Measurements from ENCODE around the gene PPL.
"Not testable (repeated sequence)": the region's sequence is repeated elsewhere in the genome, so short reads cannot be mapped to it uniquely, and the experiment has no call there.

The PPL gene

GRCh38 chr16:4958510-4959438 is 21.8 kb upstream of the PPL start:
- DNase-seq = no peak

DNA sequence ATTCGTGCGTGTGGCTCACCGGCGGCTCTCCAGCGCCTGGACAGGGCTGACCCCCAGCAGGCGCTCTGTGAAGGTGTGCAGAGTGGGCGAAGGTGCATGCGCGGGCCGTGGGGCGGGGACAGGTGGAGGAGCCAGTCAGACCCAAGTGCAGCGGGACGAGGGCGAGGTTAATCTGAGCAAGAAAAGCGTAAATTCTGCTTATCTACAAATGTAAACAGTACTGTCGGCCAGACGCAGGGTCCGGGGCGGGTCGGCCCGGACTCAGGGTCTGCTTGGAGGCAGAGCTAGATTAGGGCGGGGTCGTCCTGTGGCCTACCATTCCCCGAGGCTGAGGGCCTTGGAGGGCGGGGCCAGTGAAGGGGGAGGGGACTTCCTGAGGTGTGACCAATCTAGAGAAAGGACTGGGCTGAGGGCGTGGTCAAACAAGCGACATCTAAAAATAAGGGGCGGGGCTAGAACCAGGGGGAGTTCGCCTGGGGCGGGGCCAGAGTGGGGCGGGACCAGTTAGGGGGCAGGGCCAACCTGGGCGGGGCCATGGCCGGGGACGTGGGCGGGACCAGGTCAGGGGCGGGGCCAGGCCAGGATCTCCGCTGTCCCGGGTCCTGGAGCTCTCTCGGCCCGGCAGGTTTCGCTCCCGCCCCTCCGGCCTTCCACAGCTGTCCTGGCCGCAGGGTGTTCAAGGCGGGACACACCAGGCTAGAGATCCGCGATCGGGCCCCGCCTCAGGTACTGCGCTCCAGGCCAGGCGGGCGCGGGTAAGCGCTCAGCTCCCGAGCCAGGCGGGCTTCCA is 21.0 kb upstream of the PPL start, which contains the start of gene SEC14L5:
TSS of gene SEC14L5 (plus strand) at position 611 of the 790 bp plus-strand sequence. CDS start 994 bp downstream, outside the sequence.
- DNase-seq = peak; percentile 92

GRCh38 chr16:4957420-4957719 is 20.4 kb upstream of the PPL start:
- no peak for DNase-seq

GRCh38 chr16:4954714-4955113 is 17.8 kb upstream of the PPL start:
- no peak for DNase-seq

- DNase-seq = not testable (repeated sequence)
Observed at GRCh38 chr16:4951583-4951982, 14.6 kb upstream of the PPL start.

DNA sequence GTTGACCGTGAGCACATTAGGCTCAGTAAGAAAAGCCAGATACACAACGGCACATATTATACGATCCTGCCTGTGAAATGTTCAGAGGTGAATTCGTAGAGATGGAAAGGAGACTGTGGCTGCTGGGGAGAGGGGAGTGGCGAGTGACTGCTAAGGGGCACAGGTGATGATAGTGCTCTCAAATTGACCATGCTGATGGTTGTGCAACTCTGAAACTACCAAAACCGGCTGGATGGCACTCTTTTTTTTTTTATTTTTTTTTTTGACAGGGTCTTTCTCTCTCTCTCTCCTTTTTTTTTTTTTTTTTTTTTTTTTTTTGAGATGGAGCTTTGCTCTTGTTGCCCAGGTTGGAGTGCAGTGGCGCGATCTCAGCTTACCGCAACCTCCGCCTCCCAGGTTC is 13.0 kb upstream of the PPL start:
- DNase-seq = no peak

DNA sequence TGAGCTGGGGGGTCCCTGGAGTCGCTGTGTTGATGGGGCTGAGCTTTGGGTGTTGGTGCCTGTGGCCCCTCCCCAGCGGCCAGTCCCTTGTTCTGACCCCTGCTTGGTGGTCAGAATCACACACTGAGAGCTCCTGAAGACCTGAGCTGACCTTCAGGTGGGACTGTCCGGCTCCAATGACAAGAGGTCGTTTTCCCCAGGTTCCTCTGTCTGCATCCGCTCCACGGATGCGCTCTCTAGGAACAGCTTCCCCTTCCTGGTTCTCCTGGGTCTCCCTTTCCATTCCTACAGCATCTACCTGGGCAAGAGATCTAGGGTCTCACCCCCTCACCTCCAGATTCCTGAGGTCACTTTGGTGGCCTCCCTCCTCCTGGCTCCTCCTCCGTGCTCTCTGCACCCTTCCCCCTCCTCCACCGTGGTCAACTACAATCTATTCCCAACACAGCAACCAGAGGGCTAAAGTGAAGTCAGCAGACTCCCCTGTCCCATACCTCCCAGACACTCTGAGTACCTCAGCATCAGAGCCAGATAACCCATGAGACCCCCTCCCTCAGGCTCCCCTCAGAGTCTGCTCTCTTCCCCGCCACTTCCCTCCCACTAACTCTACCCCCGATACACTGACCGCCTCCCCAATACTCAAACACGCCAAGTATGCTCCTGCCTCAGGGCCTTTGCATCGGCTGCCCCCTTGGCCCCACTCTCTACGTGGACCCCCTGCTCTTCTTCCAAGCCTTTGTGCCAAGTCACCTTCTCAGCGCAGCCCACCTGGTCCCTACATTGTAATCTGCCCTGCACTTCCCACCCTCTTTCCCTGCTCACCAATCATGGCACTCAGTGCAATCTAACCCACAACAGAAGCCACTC is 12.2 kb upstream of the PPL start:
- no peak for DNase-seq

DNA sequence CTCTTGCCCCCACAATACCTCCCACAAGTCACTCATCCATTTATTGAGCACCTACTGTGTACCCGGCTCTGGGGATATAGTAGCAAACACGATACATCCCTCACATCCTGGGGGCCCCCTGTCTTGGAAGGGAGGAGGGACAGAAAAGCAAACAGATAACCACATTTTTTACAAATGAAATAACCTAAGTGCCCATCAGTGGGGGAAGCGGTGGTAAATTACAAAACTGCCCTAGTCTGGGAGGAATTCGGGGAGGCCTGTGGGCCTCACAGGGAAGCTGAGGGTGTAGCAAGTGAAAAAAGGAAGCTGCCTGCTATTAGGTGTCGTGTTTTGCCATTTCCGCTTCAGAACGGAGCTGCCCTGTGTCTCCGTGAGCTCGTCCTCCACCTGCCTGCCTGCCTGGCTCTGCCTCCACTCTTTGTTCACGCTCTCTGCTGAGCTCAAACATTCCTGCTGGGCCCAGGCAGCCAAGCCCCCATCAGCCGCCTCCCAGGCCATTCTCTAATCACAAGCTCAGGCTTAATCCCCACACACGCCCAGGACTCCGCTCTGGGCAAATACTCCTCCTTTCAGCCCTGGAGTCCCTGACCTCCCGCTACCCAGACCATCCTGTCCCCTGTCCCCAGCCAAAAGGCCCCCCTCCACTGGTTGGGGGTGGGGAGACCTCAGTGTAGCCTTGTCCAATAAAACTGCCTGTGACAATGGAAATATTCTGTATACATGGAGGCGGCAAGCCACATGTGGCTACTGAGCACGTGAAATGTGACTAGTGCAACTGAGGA is 11.0 kb upstream of the PPL start:
- DNase-seq = peak; percentile 83

DNA sequence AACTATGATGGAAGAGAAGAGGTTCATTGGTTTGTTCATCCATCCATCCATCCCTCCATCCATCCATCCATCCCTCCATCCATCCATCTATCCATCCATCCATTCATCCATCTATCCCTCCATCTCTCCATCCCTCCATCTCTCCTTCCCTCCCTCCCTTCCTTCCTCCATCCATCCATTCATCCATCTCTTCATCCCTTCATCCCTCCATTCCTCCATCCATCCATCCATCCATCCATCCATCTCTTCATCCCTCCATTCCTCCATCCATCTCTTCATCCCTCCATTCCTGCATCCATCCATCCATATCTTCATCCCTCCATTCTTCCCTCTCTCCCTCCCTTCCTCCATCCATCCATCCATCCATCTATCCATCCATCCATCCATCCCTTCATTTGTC is 10.0 kb upstream of the PPL start:
- no peak for DNase-seq

DNA sequence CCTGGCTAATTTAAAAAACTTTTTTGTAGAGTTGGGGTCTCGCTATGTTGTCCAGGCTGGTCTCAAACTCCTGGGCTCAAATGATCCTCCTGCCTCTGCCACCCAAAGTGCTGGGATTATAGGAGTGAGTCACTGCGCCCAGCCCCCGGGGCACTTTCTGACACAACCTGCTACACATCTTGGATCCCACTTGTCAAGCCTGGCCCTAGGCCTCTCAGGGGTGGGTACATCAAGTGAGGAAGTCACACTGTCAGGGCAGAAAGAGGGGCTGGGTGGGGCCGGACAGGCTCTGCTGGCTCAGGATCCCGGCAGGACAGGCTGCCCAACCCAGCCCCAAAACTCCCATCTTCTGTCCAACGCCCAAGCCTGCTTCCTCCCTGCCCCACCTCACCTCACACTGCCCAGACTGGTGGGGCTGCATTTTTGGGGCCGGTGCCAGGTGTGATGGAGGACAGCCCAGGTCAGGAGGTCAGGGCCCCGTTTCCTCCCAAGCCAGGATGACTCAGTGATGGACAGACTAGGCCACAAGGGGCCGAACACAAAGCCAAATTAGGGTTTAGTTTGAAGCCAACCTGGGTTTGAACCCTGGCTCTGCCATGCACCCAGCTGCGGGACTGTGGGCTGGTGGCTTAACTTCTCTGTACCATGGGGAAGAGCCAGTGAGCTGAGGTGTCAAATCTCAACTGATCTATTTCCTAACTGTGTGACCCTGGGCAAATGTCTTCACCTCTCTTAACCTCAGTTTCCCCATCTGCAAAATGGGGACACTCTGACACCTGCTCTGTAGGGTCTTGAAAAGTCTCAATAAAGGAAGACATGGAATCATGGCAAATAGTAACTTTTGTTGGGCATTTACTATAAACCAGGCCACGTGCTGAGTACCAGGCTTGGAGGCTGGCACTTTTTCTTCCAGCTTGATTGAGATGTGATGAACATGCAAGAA is 8.9 kb upstream of the PPL start:
- no peak for DNase-seq

DNA sequence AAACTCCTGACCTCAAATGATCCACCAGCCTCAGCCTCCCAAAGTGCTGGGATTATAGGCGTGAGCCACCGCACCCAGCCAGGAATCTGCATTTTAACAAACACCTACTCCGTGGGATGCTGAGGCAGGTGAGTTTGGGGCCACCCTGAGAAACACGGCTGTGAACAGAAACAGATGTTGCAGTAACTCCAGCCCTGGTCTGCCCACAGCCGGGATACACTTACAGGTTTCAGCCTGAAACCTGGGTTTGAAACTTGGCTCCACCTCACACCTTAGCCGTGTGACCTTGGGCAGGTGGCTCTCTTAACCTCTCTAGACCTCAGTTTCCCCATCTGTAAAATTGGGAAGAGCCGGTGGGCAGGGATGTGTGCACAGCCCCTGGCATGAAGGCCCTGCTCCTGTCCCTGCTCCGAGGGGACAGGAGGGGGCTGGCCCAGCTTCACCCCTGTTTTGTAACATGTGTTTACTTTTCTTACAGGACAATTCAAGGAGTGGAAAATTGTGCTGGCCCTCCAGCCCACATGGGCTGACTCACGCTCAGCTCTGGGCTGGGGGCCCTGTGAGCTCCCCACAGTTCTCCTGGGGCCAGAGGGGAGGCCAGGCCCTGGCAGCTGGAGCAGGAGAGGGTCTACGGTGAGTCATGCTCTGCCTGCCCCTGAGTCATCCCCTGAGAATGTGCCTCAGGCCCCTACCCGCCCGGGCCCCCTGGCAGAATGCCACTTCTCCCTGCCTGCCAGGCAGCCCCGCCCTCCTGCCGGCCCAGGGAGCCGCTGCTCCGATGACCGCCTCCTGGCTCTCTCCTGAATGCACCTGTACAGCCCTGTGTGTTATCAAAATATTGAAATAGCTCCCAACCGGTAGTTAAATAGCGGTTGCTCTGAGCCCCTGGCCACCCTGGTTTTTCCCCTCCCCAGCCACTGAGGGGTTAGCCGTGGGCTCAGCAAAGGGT is 7.7 kb upstream of the PPL start:
- DNase-seq = peak; percentile 95

- DNase-seq = no peak
Observed at GRCh38 chr16:4942481-4942880, 5.5 kb upstream of the PPL start.

- DNase-seq = no peak
Observed at GRCh38 chr16:4940719-4941118, 3.8 kb upstream of the PPL start.

DNA sequence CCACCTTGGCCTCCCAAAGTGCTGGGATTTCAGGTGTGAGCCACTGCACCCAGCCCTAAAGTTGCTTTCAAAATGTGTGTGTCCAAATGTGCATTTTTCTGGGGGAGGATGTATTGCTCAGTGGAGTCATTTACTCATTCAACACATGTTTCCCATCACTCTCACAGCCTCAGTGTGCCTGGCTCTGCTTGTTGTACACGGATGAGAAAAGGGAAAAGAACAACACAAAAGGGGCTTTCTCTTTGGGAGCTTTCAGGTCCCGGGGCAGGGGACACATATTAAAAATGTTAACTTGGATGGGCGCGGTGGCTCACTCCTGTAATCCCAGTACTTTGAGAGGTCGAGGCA is 1.7 kb upstream of the PPL start:
- DNase-seq = no peak

DNA sequence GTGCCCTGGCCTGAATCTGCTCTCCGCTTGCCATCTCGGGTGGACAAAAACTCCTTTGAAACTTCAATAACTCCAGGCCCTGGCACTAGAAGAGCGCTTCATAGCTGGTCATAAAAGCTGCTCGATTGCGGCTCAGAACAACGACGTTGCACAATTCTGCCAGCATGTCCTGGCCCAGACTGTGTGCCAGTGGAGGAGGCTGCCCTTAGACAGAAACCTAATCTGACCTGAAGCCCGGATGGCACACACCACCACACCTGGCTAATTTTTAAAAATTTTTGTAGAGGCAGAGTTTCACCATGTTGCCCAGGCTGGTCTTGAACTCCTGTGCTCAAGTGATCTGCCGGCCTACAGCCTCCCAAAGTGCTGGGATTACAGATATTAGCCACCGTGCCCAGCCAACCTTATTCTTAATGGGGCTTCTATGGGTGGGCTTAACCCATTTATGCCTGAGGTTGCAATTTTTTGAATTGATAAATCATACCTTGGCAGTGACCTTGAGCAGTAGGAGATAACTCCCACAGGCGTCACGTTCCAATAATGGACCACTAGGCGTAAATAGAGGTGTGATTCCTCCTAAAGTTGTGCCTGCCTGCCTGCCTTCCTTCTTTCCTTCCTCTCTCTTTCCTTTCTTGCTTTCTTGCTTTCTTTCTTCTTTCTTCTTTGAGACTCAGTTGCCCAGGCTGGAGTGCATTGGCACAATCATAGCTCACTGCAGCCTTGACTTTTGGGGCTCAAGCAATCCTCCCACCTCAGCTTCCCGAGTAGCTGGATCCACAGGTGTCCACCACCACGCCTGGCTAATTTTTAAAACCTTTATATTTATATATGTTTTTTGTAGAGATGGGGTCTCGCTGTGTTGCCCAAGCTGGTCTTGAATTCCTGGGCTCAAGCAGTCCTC is 1.1 kb upstream of the PPL start:
- no peak for DNase-seq

GRCh38 chr16:4936181-4936990 is 562 bp downstream of the PPL start:
- no peak for DNase-seq

DNA sequence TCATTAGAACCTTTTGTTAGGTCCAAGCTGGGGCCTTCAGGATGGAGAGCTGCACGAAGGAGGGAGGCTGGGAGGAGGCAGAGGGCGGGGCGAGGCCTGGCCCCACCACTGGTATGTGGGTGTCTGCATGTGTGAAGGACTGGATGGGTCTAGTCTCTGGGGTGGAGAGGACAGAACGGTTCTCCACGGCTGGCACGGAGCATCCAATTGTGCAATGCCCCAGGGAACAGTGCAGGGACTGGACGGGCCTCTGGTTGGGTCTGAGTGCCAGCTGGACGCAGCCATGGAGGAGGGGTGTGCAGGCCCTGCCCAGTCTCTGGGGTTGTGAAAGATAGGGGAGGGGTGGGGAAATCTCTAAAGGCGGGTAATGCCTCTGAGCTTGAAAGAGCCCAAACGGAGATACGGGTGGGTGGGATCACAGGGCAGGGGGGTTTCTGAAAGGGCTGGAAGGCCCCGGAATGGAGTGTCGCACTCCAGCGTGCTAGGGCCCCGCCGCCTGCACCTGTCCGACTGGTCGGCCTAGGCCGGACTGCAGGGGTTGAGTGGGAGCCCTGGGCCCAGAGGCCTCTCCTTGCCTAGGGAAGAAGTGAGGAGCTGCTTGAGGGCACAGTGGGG is 1.6 kb downstream of the PPL start:
- no peak for DNase-seq

- DNase-seq = no peak
Observed at GRCh38 chr16:4934591-4934990, 2.4 kb downstream of the PPL start.

All from COR-L47 (cell line).